ENCODE measurements around the gene MCM7. TPM values are rescaled to one million over a fixed set of nuclear protein-coding genes. Genes with fewer than 3 reads are reported as not detected.

Gene MCM7
- polyA plus RNA-seq, 1 donor (not counting 4 experiments of a cell fraction or from before 2014, with no cell fraction given): 46.8 TPM

DNA sequence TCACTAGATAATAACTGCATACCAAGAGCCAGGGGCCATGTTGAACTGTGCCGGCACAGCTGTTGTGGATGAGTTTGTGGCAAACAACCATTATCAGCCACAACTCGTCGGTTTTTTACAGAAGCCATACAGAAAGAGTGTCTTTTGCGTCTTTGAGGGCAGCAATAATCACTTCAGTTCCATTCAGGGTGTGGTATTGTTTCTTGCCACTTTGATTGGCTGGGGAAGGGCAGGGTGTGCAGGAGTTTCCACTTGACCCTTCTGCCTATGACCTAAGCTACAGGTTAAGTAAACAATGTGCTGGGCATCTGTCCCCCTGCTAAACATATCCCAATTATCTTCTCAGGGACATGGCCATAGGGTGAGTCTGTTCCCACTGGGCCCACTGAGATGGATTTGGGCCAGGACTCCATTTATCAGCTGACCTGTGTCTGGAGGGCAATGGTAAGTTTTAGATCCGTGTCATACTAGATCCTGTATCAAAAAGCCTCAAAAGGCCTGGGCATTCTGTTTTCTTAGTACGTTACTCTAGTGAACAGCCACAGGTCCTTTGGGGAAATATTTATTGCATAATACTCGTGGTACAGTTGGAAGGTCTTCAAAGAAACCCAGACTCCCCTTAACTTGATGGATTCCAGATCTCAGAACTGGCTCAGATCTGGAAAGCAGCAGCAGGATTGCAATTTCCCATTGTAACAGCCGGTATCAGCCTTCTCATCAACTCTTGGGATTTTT lies 35.6 kb downstream of the MCM7 start:
- H4K20me1 ChIP-seq (ENCODE audit: control insufficient read depth, extremely low read depth, insufficient read depth, low read length): no peaks in the 10 kb centered on the region
- no peak overlapping the region for H3K4me2 ChIP-seq (ENCODE audit: control insufficient read depth, extremely low read depth, insufficient read depth, low read depth, low read length)
- FAIRE-seq (no peak), DNase-seq (ENCODE audit: low read depth, low spot score) (no peak)
- H3K27ac ChIP-seq (ENCODE audit: control insufficient read depth, insufficient read depth, low read length): no peak overlapping the region
- peaks cover 6% of the 10 kb centered on the region for H3K9me3 ChIP-seq (ENCODE audit: control insufficient read depth, low read depth, low read length)
- H2AFZ ChIP-seq (ENCODE audit: control insufficient read depth, low read length): no peak overlapping the region
- no peak overlapping the region for H3K4me3 ChIP-seq (ENCODE audit: control insufficient read depth in 2 of 3, extremely low read depth in 1 of 3, insufficient read depth in 2 of 3, low read depth in 1 of 3, low read length in 3 of 3)
- no peaks in the 10 kb centered on the region for H3K79me2 ChIP-seq (ENCODE audit: control insufficient read depth, insufficient read depth, low read length)
- peaks cover 16 to 17% of the 10 kb centered on the region in 2 experiments for H3K36me3 ChIP-seq (ENCODE audit: control insufficient read depth in 2 of 2, extremely low read depth in 1 of 2, insufficient read depth in 2 of 2, low read length in 2 of 2)
- TF ChIP-seq, protein P1, sequence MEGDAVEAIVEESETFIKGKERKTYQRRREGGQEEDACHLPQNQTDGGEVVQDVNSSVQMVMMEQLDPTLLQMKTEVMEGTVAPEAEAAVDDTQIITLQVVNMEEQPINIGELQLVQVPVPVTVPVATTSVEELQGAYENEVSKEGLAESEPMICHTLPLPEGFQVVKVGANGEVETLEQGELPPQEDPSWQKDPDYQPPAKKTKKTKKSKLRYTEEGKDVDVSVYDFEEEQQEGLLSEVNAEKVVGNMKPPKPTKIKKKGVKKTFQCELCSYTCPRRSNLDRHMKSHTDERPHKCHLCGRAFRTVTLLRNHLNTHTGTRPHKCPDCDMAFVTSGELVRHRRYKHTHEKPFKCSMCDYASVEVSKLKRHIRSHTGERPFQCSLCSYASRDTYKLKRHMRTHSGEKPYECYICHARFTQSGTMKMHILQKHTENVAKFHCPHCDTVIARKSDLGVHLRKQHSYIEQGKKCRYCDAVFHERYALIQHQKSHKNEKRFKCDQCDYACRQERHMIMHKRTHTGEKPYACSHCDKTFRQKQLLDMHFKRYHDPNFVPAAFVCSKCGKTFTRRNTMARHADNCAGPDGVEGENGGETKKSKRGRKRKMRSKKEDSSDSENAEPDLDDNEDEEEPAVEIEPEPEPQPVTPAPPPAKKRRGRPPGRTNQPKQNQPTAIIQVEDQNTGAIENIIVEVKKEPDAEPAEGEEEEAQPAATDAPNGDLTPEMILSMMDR (optimal IDR thresholded peaks at IDR 0.05 in 1 of 3, IDR thresholded peaks at IDR 0.05 in 1 of 3, conservative IDR thresholded peaks at IDR 0.05 in 1 of 3; ENCODE audit: extremely low read depth in 1 of 3, insufficient read depth in 2 of 3, low read length in 3 of 3): no peak
- no peak for TF ChIP-seq EZH2 (IDR thresholded peaks at IDR 0.05; ENCODE audit: low read length)
- no peaks in the 10 kb centered on the region for H3K27me3 ChIP-seq (ENCODE audit: control insufficient read depth, extremely low read depth, insufficient read depth, low read length)
- no peak overlapping the region for H3K9ac ChIP-seq (ENCODE audit: control insufficient read depth, extremely low read depth, insufficient read depth, low read length)
- no peaks in the 10 kb centered on the region for H3K4me1 ChIP-seq (ENCODE audit: control insufficient read depth, extremely low read depth, insufficient read depth, low read length)
- no peaks in the 10 kb centered on the region for H3K9me1 ChIP-seq (ENCODE audit: control insufficient read depth, extremely low read depth, insufficient read depth, low read length)
- dilution Hi-C loops (cut with MboI; ENCODE audit: extremely low pct_ligation_motif_present, low sequenced_read_pairs): no loop called here

DNA sequence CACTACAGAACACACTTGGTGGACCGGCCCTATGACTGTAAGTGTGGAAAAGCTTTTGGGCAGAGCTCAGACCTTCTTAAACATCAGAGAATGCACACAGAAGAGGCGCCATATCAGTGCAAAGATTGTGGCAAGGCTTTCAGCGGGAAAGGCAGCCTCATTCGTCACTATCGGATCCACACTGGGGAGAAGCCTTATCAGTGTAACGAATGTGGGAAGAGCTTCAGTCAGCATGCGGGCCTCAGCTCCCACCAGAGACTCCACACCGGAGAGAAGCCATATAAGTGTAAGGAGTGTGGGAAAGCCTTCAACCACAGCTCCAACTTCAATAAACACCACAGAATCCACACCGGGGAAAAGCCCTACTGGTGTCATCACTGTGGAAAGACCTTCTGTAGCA lies 37.0 kb downstream of the MCM7 start:
- no peaks in the 10 kb centered on the region for H3K27me3 ChIP-seq (ENCODE audit: control insufficient read depth, extremely low read depth, insufficient read depth, low read length)
- no peaks in the 10 kb centered on the region for H3K9me3 ChIP-seq (ENCODE audit: control insufficient read depth, low read depth, low read length)
- dilution Hi-C loops (cut with MboI; ENCODE audit: extremely low pct_ligation_motif_present, low sequenced_read_pairs): no loop called here
- no peak for TF ChIP-seq EZH2 (IDR thresholded peaks at IDR 0.05; ENCODE audit: low read length)
- TF ChIP-seq, protein P1 (optimal IDR thresholded peaks at IDR 0.05 in 1 of 3, IDR thresholded peaks at IDR 0.05 in 1 of 3, conservative IDR thresholded peaks at IDR 0.05 in 1 of 3; ENCODE audit: extremely low read depth in 1 of 3, insufficient read depth in 2 of 3, low read length in 3 of 3): no peak
- no peaks in the 10 kb centered on the region for H3K79me2 ChIP-seq (ENCODE audit: control insufficient read depth, insufficient read depth, low read length)
- no peaks in the 10 kb centered on the region for H3K4me1 ChIP-seq (ENCODE audit: control insufficient read depth, extremely low read depth, insufficient read depth, low read length)
- H4K20me1 ChIP-seq (ENCODE audit: control insufficient read depth, extremely low read depth, insufficient read depth, low read length): no peaks in the 10 kb centered on the region
- H3K4me3 ChIP-seq (ENCODE audit: control insufficient read depth in 2 of 3, extremely low read depth in 1 of 3, insufficient read depth in 2 of 3, low read depth in 1 of 3, low read length in 3 of 3): no peak overlapping the region
- no peak overlapping the region for H3K27ac ChIP-seq (ENCODE audit: control insufficient read depth, insufficient read depth, low read length)
- no peak for FAIRE-seq
- H3K4me2 ChIP-seq (ENCODE audit: control insufficient read depth, extremely low read depth, insufficient read depth, low read depth, low read length): no peak overlapping the region
- H3K36me3 ChIP-seq (ENCODE audit: control insufficient read depth in 2 of 2, extremely low read depth in 1 of 2, insufficient read depth in 2 of 2, low read length in 2 of 2): peaks cover 7 to 8% of the 10 kb centered on the region in 2 experiments
- H3K9me1 ChIP-seq (ENCODE audit: control insufficient read depth, extremely low read depth, insufficient read depth, low read length): no peaks in the 10 kb centered on the region
- no peak for DNase-seq (ENCODE audit: low read depth, low spot score)
- no peak overlapping the region for H2AFZ ChIP-seq (ENCODE audit: control insufficient read depth, low read length)
- H3K9ac ChIP-seq (ENCODE audit: control insufficient read depth, extremely low read depth, insufficient read depth, low read length): no peak overlapping the region

Data from keratinocyte (primary cell).